NT2/D1 (cell line): Measurements from ENCODE around the gene INMT.

Experiments used
- YY1 ChIP-seq: IDR thresholded peaks from 2 replicates; pipeline ENCODE4 v1.6.1; 2011; ENCODE audit not compliant: insufficient read length, insufficient read depth
- ZNF274 ChIP-seq: IDR thresholded peaks from 2 replicates; pipeline ENCODE4 v1.6.1; 2011; ENCODE audit warnings: mild to moderate bottlenecking, low read depth, low read length

- no peak for TF ChIP-seq YY1
- TF ChIP-seq ZNF274, result no peak
Observed at GRCh38 chr7:30730097-30730496, 21.8 kb upstream of the INMT start.
